RWPE2 (cell line): Measurements from ENCODE around the gene FUT3.

Experiments used
- ATAC-seq: fragments of 200-7000 bp; cut with Tn5 transposase; 3 replicates; pipeline ENCODE4 v1.9.1; 2021; ENCODE audit warnings: low read depth
- DNase-seq: peaks from one replicate; pipeline ENCODE4 v3.0.0-alpha.2; 2020; ENCODE audit warnings: low spot score
- H3K27ac ChIP-seq: fragments of 450-650 bp; 2 replicates; pipeline ENCODE4 v1.5.1; 2017; ENCODE audit warnings: mild to moderate bottlenecking; ENCODE audit not compliant: poor library complexity, severe bottlenecking
- H3K27me3 ChIP-seq: fragments of 250-450 bp; sonication (Bioruptor Pico); 2 replicates; pipeline ENCODE4 v1.5.1; 2021; ENCODE audit warnings: mild to moderate bottlenecking, moderate library complexity; ENCODE audit not compliant: insufficient read depth, poor library complexity, severe bottlenecking
- H3K36me3 ChIP-seq: fragments of 250-450 bp; sonication (Bioruptor Pico); 2 replicates; pipeline ENCODE4 v1.5.1; 2020; ENCODE audit warnings: low read depth, mild to moderate bottlenecking, moderate library complexity
- H3K4me1 ChIP-seq: fragments of 250-450 bp; sonication (Bioruptor Pico); 2 replicates; pipeline ENCODE4 v1.5.1; 2021; ENCODE audit warnings: mild to moderate bottlenecking, moderate library complexity; ENCODE audit not compliant: insufficient read depth, poor library complexity, severe bottlenecking
- H3K4me3 ChIP-seq: fragments of 250-450 bp; sonication (Bioruptor Pico); 2 replicates; pipeline ENCODE4 v1.5.1; 2021; ENCODE audit warnings: mild to moderate bottlenecking, moderate library complexity; ENCODE audit not compliant: severe bottlenecking
- H3K9me3 ChIP-seq: fragments of 250-450 bp; sonication (Bioruptor Pico); 2 replicates; pipeline ENCODE4 v1.5.1; 2021; ENCODE audit warnings: mild to moderate bottlenecking, moderate library complexity; ENCODE audit not compliant: severe bottlenecking
- TF ChIP-seq, protein P1 (sequence below): fragments of 450-650 bp; IDR thresholded peaks from one replicate; pipeline ENCODE4 v1.5.1; 2017; ENCODE audit warnings: mild to moderate bottlenecking, moderate library complexity; ENCODE audit not compliant: poor library complexity, severe bottlenecking

The FUT3 gene

DNA sequence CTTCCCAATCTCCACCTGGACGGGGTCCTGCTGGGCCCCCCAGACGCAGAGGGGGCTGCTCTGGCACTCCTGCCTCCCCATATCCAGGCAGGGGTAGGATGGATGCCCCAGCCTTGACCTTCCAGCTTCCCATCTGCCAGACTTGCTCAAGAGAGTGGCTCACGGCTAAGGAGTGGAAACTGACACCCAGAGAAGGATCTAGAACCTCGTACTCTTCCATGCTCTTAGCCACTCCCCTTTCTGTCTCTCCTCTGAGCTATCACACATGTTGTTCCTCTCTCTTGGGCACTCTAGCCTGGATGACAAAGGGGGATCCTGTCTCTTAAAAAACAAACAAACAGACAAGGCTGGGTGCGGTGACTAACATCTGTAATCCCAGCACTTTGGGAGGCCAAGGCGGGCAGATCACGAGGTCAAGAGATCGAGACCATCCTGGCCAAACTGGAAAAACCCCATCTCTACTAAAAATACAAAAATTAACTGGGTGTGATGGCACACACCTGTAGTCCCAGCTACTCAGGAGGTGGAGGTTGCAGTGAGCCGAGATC, 31.2 kb upstream of the FUT3 start:
- no peak overlapping the region for H3K4me3 ChIP-seq
- H3K27ac ChIP-seq: no peak overlapping the region
- TF ChIP-seq, protein P1, sequence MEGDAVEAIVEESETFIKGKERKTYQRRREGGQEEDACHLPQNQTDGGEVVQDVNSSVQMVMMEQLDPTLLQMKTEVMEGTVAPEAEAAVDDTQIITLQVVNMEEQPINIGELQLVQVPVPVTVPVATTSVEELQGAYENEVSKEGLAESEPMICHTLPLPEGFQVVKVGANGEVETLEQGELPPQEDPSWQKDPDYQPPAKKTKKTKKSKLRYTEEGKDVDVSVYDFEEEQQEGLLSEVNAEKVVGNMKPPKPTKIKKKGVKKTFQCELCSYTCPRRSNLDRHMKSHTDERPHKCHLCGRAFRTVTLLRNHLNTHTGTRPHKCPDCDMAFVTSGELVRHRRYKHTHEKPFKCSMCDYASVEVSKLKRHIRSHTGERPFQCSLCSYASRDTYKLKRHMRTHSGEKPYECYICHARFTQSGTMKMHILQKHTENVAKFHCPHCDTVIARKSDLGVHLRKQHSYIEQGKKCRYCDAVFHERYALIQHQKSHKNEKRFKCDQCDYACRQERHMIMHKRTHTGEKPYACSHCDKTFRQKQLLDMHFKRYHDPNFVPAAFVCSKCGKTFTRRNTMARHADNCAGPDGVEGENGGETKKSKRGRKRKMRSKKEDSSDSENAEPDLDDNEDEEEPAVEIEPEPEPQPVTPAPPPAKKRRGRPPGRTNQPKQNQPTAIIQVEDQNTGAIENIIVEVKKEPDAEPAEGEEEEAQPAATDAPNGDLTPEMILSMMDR: no peak
- H3K36me3 ChIP-seq: no peaks in the 10 kb centered on the region
- no peaks in the 10 kb centered on the region for H3K9me3 ChIP-seq
- no peaks in the 10 kb centered on the region for H3K4me1 ChIP-seq
- H3K27me3 ChIP-seq: no peaks in the 10 kb centered on the region
- ATAC-seq (no peak), DNase-seq (no peak)

DNA sequence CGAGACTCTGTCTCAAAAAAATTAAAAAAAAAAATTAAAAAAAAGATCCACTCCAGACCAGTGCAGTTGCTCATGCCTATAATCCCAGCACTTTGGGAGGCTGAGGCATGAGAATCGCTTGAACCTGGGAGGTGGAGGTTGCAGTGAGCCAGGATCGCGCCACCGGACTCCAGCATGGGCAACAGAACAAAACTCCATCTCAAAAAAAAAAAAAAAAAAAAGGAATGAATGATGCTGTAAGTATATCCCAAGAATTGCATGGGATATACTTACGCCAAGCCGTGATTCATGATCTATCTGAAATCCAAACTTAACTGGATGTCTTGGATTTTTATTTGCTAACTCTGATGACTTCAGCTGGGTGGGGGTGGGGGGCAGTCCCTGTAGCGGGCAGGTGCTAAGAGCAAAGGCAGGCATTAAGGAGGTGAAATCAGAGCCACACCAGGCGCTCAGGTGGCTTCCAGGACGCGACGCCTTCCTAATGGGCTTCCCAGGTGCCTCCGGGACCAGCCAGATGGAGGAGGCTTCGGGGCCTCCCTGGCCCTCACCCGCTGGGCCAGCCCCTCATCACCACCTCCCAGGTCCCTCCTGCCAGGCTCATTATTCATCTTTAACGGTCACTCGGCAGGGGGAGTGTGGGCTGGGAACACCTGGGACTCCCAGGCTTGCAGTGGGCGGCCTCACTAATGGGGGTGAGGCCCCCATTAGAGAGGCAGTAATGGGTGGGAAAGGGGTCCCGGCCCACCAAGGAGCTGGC, 30.5 kb upstream of the FUT3 start:
- no peaks in the 10 kb centered on the region for H3K9me3 ChIP-seq
- DNase-seq: no peak
- no peaks in the 10 kb centered on the region for H3K4me1 ChIP-seq
- no peak overlapping the region for H3K4me3 ChIP-seq
- H3K27me3 ChIP-seq: no peaks in the 10 kb centered on the region
- no peak for ATAC-seq
- H3K27ac ChIP-seq: no peak overlapping the region
- no peaks in the 10 kb centered on the region for H3K36me3 ChIP-seq
- TF ChIP-seq, protein P1: no peak

DNA sequence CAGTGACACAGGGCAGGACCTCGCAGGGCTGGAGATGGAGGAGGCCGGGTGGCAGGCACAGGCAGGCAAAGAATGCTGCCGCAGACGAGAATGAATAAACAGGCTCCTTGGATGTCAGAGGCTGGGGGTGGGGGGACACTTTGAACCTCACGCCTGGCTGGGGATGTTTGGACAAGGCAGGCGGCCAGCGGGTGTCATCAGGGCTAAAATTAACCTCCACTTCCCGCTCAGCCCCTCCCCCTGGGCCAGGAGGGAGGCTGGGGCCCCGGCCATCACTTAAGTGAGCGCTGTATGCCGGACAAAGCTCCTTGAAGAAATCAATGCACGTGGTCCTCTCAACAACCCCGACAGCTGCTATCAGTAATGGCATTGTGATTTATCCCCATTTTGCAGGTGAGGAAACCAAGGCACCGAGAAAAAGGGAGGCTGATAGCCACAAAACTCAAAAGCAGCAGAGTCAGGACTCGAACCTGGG, 29.4 kb upstream of the FUT3 start:
- ATAC-seq: no peak
- DNase-seq: no peak
- H3K27me3 ChIP-seq: no peaks in the 10 kb centered on the region
- H3K9me3 ChIP-seq: no peaks in the 10 kb centered on the region
- no peak overlapping the region for H3K27ac ChIP-seq
- TF ChIP-seq, protein P1: no peak
- H3K4me3 ChIP-seq: no peak overlapping the region
- H3K4me1 ChIP-seq: no peaks in the 10 kb centered on the region
- no peaks in the 10 kb centered on the region for H3K36me3 ChIP-seq

DNA sequence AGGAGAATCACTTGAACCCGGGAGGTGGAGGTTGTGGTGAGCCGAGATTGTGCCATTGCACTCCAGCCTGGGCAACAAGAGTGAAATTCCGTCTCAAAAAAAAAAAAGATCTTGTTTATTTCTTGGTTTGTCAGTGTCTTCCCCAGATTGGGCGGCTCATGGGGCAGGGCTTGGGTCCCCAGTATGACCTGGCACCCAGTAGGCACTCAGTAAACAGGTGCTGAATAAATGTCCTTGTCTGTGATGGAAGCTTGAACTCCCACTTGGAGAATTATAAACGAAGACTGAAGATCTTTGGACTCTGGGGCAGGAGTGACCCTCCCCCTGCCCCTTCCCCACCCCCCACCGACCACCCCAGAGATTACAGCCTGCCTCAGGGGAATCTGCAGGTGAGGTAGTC, 28.9 kb upstream of the FUT3 start:
- H3K4me1 ChIP-seq: no peaks in the 10 kb centered on the region
- no peak for ATAC-seq
- H3K9me3 ChIP-seq: no peaks in the 10 kb centered on the region
- no peak for DNase-seq
- H3K27ac ChIP-seq: no peak overlapping the region
- H3K36me3 ChIP-seq: no peaks in the 10 kb centered on the region
- H3K27me3 ChIP-seq: no peaks in the 10 kb centered on the region
- TF ChIP-seq, protein P1: no peak
- H3K4me3 ChIP-seq: no peak overlapping the region

DNA sequence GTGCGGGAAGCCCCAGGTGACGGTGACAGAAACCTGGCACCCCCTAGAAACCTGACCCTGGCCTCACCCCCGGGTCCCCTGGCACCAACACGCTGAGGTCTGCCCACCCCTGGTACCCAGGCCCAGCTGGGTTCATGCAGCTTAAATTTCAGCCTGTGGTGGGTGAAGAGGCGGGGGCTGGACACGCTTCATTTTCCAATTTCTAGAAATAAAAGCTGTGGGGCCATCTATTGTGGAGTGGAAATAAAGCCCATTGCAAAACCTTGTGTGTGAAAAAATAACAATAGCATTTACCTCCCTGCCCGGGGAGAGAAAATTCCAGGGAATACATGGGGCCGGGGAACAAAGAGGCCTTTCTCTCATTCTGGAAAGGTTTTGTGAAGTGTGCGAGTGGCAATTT, 26.6 kb upstream of the FUT3 start:
- no peaks in the 10 kb centered on the region for H3K36me3 ChIP-seq
- ATAC-seq: no peak
- no peaks in the 10 kb centered on the region for H3K4me1 ChIP-seq
- no peaks in the 10 kb centered on the region for H3K9me3 ChIP-seq
- DNase-seq: no peak
- H3K4me3 ChIP-seq: no peak overlapping the region
- TF ChIP-seq, protein P1: no peak
- no peak overlapping the region for H3K27ac ChIP-seq
- H3K27me3 ChIP-seq: no peaks in the 10 kb centered on the region
